ENCODE data around the gene E4F1.

- TF ChIP-seq YY1 (IDR thresholded peaks at IDR 0.05) (no peak), TAF1 (conservative IDR thresholded peaks at IDR 0.05) (no peak), FOXA1 (IDR thresholded peaks at IDR 0.05) (no peak), ATF3 (IDR thresholded peaks at IDR 0.05) (no peak), RAD21 (IDR thresholded peaks at IDR 0.05) (no peak), HNF4G (IDR thresholded peaks at IDR 0.05) (no peak), EGR1 (IDR thresholded peaks at IDR 0.05; ENCODE audit: low read depth in 2 of 2) (no peak), JUND (IDR thresholded peaks at IDR 0.05) (no peak), SP1 (IDR thresholded peaks at IDR 0.05) (no peak), HNF4A (conservative IDR thresholded peaks at IDR 0.05) (no peak), RXRA (IDR thresholded peaks at IDR 0.05) (no peak)
- TF ChIP-seq, protein P1, sequence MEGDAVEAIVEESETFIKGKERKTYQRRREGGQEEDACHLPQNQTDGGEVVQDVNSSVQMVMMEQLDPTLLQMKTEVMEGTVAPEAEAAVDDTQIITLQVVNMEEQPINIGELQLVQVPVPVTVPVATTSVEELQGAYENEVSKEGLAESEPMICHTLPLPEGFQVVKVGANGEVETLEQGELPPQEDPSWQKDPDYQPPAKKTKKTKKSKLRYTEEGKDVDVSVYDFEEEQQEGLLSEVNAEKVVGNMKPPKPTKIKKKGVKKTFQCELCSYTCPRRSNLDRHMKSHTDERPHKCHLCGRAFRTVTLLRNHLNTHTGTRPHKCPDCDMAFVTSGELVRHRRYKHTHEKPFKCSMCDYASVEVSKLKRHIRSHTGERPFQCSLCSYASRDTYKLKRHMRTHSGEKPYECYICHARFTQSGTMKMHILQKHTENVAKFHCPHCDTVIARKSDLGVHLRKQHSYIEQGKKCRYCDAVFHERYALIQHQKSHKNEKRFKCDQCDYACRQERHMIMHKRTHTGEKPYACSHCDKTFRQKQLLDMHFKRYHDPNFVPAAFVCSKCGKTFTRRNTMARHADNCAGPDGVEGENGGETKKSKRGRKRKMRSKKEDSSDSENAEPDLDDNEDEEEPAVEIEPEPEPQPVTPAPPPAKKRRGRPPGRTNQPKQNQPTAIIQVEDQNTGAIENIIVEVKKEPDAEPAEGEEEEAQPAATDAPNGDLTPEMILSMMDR (IDR thresholded peaks at IDR 0.05; ENCODE audit: low read depth, low read length, missing input control), result no peak
- TF ChIP-seq, protein P2, sequence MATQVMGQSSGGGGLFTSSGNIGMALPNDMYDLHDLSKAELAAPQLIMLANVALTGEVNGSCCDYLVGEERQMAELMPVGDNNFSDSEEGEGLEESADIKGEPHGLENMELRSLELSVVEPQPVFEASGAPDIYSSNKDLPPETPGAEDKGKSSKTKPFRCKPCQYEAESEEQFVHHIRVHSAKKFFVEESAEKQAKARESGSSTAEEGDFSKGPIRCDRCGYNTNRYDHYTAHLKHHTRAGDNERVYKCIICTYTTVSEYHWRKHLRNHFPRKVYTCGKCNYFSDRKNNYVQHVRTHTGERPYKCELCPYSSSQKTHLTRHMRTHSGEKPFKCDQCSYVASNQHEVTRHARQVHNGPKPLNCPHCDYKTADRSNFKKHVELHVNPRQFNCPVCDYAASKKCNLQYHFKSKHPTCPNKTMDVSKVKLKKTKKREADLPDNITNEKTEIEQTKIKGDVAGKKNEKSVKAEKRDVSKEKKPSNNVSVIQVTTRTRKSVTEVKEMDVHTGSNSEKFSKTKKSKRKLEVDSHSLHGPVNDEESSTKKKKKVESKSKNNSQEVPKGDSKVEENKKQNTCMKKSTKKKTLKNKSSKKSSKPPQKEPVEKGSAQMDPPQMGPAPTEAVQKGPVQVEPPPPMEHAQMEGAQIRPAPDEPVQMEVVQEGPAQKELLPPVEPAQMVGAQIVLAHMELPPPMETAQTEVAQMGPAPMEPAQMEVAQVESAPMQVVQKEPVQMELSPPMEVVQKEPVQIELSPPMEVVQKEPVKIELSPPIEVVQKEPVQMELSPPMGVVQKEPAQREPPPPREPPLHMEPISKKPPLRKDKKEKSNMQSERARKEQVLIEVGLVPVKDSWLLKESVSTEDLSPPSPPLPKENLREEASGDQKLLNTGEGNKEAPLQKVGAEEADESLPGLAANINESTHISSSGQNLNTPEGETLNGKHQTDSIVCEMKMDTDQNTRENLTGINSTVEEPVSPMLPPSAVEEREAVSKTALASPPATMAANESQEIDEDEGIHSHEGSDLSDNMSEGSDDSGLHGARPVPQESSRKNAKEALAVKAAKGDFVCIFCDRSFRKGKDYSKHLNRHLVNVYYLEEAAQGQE (IDR thresholded peaks at IDR 0.05), result no peak
- TF ChIP-seq, protein P3, sequence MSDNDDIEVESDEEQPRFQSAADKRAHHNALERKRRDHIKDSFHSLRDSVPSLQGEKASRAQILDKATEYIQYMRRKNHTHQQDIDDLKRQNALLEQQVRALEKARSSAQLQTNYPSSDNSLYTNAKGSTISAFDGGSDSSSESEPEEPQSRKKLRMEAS (IDR thresholded peaks at IDR 0.05), result no peak
These were observed 23.1 kb upstream of the E4F1 start for GRCh38 chr16:2200313-2200712.
